Skeletal muscle tissue (tissue), 4 donors: ENCODE data around the gene IGSF9. TPM values are rescaled to one million over a fixed set of nuclear protein-coding genes. Genes with fewer than 3 reads are reported as not detected.

Experiments used
- H3K27ac ChIP-seq: one replicate; pipeline ENCODE4 v1.7.0; 2013; ENCODE audit warnings: mild to moderate bottlenecking, low read depth, low read length, inconsistent platforms
- H3K27me3 ChIP-seq, 3 donors: one replicate each; pipeline ENCODE4 v1.7.0; 2013; ENCODE audit warnings: low read length in 3 of 3; ENCODE audit not compliant: control insufficient read depth in 3 of 3, insufficient read depth in 3 of 3
- H3K36me3 ChIP-seq, 3 donors: one replicate each; pipeline ENCODE4 v1.7.0; 2013; ENCODE audit warnings: low read length in 3 of 3; ENCODE audit not compliant: control insufficient read depth in 3 of 3, insufficient read depth in 3 of 3
- H3K4me1 ChIP-seq, 3 donors: one replicate each; pipeline ENCODE4 v1.7.0; 2013; ENCODE audit warnings: low read length in 3 of 3, mild to moderate bottlenecking in 3 of 3; ENCODE audit not compliant: control insufficient read depth in 3 of 3, insufficient read depth in 3 of 3
- H3K4me3 ChIP-seq, 3 donors: one replicate each; pipeline ENCODE4 v1.7.0; 2013; ENCODE audit warnings: low read length in 3 of 3
- H3K9ac ChIP-seq, 3 donors: one replicate each; pipeline ENCODE4 v1.7.0; 2013; ENCODE audit warnings: low read length in 3 of 3, mild to moderate bottlenecking in 3 of 3, moderate library complexity in 2 of 3, low read depth in 1 of 3
- H3K9me3 ChIP-seq, 3 donors: one replicate each; pipeline ENCODE4 v1.7.0; 2013; ENCODE audit warnings: low read length in 3 of 3; ENCODE audit not compliant: control insufficient read depth in 3 of 3
- total RNA-seq: library from RNA; depleted of rRNA; stranded (reverse); fragments of >200 nt; gene quantifications from one replicate; pipeline ENCODE4 v1.2.3, GENCODE V29; 2014
- donor health status: Osteomylitis.

The IGSF9 gene
- total RNA-seq, 1 donor from 2014 or later = under 0.01 TPM

- Histone ChIP-seq H3K27me3 (peaks cover 0 to 15% (median 8%) of the 10 kb centered on the region in 3 donors), H3K27ac (no peak overlapping the region), H3K4me3 (no peak overlapping the region), H3K9me3 (no peaks in the 10 kb centered on the region), H3K36me3 (no peaks in the 10 kb centered on the region), H3K9ac (no peak overlapping the region), H3K4me1 (peaks cover 5 to 9% (median 8%) of the 10 kb centered on the region in 3 donors)
Measured at GRCh38 chr1:159934136-159935039, 11.0 kb downstream of the IGSF9 start.

DNA sequence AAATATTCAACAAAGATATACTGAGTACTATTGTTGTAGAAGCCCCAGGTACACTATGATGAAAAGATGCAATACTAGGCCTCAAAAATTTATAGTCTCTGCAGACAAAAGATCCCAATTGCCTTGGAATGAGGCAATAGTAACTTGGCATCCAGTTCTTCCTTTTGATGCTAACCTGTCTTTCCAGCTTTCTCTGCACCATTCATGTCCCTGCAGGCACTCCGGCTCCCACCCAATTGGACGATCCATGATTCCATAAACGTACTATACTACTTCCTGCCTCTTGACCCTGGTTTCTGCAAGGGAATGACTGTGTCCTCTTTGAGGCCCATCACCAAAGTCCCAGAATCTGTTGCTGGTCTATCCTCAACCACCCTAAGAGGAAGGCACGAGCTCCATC is 12.1 kb downstream of the IGSF9 start:
- Histone ChIP-seq H3K27ac (no peak overlapping the region), H3K4me1 (peaks cover 5 to 9% (median 8%) of the 10 kb centered on the region in 3 donors), H3K4me3 (no peak overlapping the region), H3K9me3 (no peaks in the 10 kb centered on the region), H3K27me3 (peaks cover 0 to 18% (median 8%) of the 10 kb centered on the region in 3 donors), H3K36me3 (no peaks in the 10 kb centered on the region), H3K9ac (no peak overlapping the region)

- no peak overlapping the region for H3K9ac ChIP-seq
- no peaks in the 10 kb centered on the region for H3K36me3 ChIP-seq
- peaks cover 0 to 21% (median 7%) of the 10 kb centered on the region in 3 donors for H3K27me3 ChIP-seq
- peaks cover 5 to 9% (median 8%) of the 10 kb centered on the region in 3 donors for H3K4me1 ChIP-seq
- no peak overlapping the region for H3K4me3 ChIP-seq
- no peaks in the 10 kb centered on the region for H3K9me3 ChIP-seq
- H3K27ac ChIP-seq = no peak overlapping the region
Measured at GRCh38 chr1:159932296-159933285, 12.8 kb downstream of the IGSF9 start.

DNA sequence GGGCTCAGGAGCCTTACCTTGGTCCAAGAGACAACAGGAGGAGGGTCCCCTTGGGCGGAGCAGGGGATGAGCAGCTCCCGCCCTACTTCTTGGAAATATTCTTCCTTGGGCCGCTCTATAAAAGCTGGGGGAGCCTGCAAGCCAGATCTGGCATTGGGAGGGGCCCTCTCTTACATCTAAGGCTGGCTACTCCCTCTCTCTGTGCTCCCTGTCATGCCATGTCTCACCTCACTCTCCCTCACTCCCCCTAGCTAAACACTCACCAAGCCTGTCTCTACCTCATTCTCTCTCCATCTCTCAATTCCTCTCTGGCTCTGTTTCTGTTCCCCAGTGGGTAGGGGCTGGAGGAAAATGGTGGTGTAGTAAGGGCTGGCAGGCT is 13.6 kb downstream of the IGSF9 start:
- Histone ChIP-seq H3K4me3 (no peak overlapping the region), H3K27me3 (peaks cover 0 to 21% (median 3%) of the 10 kb centered on the region in 3 donors), H3K27ac (no peak overlapping the region), H3K36me3 (no peaks in the 10 kb centered on the region), H3K4me1 (peaks cover 5 to 8% (median 7%) of the 10 kb centered on the region in 3 donors), H3K9ac (no peak overlapping the region), H3K9me3 (no peaks in the 10 kb centered on the region)

GRCh38 chr1:159931101-159931794 is 14.2 kb downstream of the IGSF9 start:
- H3K4me3 ChIP-seq = no peak overlapping the region
- no peak overlapping the region for H3K27ac ChIP-seq
- H3K9me3 ChIP-seq = no peaks in the 10 kb centered on the region
- peaks cover 3 to 22% (median 5%) of the 10 kb centered on the region in 3 donors for H3K27me3 ChIP-seq
- no peak overlapping the region for H3K9ac ChIP-seq
- peaks cover 3 to 5% (median 4%) of the 10 kb centered on the region in 3 donors for H3K4me1 ChIP-seq
- no peaks in the 10 kb centered on the region for H3K36me3 ChIP-seq

DNA sequence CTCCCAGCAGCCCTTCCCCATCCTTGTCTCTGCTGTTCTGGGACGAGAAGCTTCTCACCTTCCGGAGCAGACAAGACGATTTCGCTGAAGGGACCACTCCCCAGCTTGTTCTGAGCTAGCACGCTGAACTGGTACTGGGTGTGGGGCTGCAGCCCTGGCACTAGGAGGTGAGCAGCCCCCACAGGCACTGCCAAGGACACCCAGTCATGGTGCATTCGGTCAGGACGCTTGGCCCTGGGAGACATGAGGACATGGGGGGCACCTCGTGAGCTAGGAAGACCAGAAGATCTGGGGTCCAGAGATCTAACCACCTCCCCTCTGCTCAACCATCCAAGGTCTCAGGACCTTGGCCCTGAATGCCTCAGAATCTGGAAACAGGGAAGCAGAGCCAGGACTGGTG is 14.8 kb downstream of the IGSF9 start:
- peaks cover 8% of the 10 kb centered on the region in 3 donors for H3K4me1 ChIP-seq
- peaks cover 3 to 29% (median 9%) of the 10 kb centered on the region in 3 donors for H3K27me3 ChIP-seq
- H3K9ac ChIP-seq = no peak overlapping the region
- no peaks in the 10 kb centered on the region for H3K36me3 ChIP-seq
- no peak overlapping the region for H3K4me3 ChIP-seq
- H3K27ac ChIP-seq = no peak overlapping the region
- H3K9me3 ChIP-seq = no peaks in the 10 kb centered on the region

GRCh38 chr1:159930216-159930615 is 15.2 kb downstream of the IGSF9 start:
- Histone ChIP-seq H3K27ac (no peak overlapping the region), H3K9ac (no peak overlapping the region), H3K27me3 (peaks cover 3 to 33% (median 11%) of the 10 kb centered on the region in 3 donors), H3K4me1 (peaks cover 11% of the 10 kb centered on the region in 3 donors), H3K36me3 (no peaks in the 10 kb centered on the region), H3K9me3 (no peaks in the 10 kb centered on the region), H3K4me3 (no peak overlapping the region)

GRCh38 chr1:159929155-159930051 is 16.0 kb downstream of the IGSF9 start:
- H3K4me1 ChIP-seq = peaks cover 11 to 17% (median 11%) of the 10 kb centered on the region in 3 donors
- no peaks in the 10 kb centered on the region for H3K9me3 ChIP-seq
- H3K27ac ChIP-seq = no peak overlapping the region
- peaks cover 0 to 3% (median 0%) of the 10 kb centered on the region in 3 donors for H3K36me3 ChIP-seq
- H3K27me3 ChIP-seq = peaks cover 1 to 40% (median 16%) of the 10 kb centered on the region in 3 donors
- no peak overlapping the region for H3K4me3 ChIP-seq
- no peak overlapping the region for H3K9ac ChIP-seq
